HUDEP-2 (cell line): ENCODE measurements around the gene OR2C3.

Experiments
- DNase-seq, 76 experiments: peaks; one replicate each; lab custom pipeline; 2025; ENCODE audit not compliant: unreplicated experiment in 76 of 76; lab: John Stamatoyannopoulos, UW

The OR2C3 gene

DNA sequence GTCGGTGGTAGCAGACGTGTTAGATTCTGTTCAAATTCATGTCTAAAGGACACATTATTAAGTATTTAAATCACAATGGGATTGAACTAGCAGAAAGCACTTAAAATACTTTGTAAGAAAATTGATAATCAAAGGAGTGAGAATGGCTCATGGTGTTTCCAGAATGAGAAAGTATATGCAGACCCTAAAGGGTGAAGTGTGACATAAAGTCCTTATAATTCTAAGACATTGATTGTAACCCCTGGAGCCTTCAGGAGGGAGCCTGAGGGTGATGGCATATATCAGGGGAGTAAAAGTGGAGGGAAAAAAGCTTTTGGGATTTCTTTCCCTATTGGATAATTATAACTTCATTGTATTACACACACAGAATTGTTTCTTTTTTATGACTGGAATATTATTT is at the start of gene OR2C3:
TSS of gene OR2C3 (minus strand) at position 101 of the 400 bp plus-strand sequence. CDS start 3,929 bp downstream, outside the sequence.
- DNase-seq = no peak

DNA sequence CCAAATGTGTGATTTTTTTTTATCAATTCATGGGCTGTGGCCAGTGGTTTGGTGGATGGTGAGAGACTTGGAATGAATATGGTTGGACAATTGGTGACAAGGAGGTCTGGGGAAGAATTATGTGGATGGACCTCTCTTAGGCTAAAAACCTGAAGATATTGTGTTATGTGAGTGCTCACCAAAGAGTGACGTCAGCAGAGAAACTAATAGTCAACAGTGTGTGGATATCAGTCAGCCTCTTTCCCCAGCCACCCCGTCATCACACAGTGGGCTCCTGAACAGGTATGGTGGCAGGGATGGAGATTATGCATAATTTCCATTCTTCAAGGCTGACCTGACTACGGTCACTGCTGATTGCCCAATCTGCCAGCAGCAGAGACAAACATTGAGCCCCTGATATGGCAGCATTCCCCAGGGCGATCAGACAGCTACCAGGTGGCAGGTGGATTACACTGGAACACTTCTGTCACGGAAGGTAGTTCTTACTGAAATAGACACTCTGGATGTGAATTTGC is 42.8 kb upstream of the OR2C3 start:
- DNase-seq = no peak

GRCh38 chr1:247576514-247576913 is 40.3 kb upstream of the OR2C3 start:
- peak in 15 of 76 experiments; percentile 5 to 43 (median 18) for DNase-seq

DNA sequence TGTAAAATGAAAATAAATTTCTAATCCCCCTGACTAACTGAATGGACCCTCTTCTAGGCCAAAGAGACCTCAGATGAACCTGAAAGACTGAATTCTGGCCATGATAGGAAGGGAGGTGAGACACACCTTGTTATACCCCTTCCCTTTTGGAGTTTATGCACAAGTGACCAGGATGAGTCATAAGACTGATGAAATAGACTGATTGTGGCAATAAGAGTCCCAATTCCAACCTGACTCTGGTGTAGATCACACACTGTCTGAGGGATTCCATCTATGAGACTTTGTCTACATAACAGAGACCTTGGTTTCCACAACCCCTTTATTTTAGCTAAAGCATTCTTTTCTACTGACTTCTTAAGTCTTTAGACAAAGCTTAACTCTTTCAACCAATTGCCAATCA is 38.4 kb upstream of the OR2C3 start:
- DNase-seq = no peak

- no peak for DNase-seq
Observed at GRCh38 chr1:247574236-247574635, 38.0 kb upstream of the OR2C3 start.

DNA sequence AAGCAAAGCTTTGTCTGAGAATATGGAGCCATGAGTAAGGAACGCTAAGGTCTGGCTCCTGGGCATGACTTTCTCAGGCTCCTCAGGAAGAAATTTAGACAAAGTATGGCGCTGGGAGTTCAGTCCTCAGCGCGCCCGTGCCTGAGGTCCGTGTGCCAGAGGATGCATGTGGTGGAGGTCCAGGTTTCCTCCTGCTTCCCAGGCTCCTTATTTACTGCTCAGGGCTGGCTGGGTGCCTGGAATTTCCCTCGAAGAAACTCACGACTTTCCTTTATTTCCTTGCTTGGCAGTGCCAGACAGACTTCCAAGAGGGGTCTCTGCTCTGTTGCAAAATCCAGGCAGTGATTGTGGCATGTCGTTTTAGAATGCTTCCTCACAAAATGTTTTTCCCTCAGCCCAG is 26.0 kb upstream of the OR2C3 start:
- no peak for DNase-seq

- no peak for DNase-seq
Observed at GRCh38 chr1:247561711-247562110, 25.5 kb upstream of the OR2C3 start.

DNA sequence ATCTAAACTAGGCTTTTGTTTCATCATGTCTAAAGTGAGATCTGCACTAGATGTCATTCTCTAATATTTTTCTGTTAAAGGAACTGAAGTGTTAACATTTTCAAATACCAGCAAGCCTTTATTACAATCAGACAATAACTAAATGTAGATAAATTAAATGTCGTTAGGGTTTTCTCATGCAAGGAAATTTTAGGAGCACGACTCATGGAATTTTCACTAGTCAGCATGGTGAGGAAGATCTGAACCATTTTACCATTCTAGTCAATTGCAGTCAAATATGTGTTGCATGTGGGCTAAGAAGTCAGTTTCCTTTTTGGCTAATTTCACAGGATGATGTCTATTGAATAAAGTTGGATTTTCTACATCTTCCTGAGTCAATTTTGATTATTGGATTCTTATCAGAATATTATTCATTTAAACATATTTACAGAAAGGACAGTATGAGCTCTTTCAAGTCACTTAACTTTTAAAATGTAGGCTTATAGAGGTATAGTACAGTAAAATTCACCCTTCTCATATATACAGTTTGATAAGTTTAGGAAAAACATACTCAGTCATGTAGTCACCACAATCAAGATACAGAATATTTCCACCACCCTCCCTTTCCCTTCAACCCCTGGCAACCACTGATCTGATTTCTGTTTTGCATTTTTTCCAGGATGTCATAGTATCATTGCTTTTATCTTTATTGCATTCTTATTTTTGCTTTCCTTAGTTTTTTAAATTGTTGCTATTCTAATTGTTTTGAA is 21.9 kb upstream of the OR2C3 start:
- peak in 2 of 76 experiments; percentile 9 to 20 for DNase-seq

GRCh38 chr1:247552231-247552630 is 16.0 kb upstream of the OR2C3 start:
- peak in 1 of 76 experiments; percentile 1 for DNase-seq

DNA sequence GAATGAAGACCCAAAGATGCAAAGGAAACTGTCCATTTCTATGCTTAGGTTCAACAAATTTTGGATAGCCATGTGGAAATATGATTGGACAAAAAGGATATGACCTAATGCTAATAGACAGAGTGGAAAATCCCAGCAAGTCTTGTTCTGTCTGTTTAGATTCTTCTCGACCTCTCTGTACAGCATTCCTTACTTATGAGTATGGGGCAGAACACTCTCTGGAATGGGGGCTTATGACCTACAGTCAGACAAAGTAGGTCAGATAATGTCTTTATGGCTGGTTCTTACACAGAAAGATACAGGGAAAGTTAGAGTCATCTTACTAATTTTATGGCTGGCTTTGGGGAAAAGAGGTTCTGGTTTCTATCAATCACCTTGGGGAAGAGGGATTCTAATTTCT is 15.5 kb upstream of the OR2C3 start:
- no peak for DNase-seq

- peak in 42 of 76 experiments; percentile 2 to 69 (median 19) for DNase-seq
Observed at GRCh38 chr1:247548769-247549182, 12.5 kb upstream of the OR2C3 start, which contains the start of gene GCSAML. GCSAML (plus strand) TSS chr1:247549134; CDS start chr1:247549192, 58 bp downstream.

DNA sequence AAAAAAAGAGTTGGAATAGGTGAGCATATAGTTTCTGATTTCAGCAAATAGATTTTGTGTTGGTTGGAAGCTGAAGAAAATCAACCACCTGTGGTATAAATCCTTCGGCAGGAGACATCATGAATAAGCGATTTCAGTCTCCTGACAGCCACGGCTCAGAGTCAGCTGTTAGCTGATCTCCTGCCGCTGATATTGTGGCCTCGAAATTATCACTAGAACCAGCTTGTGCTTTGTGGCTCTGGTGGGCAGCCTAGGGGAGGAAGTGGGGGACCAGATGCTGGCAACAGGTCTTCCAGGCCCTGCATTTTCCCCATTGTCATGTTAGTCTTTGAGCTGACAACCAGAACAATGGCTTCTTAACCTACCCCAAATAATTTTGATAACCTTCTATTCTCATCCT is 11.9 kb upstream of the OR2C3 start:
- peak in 71 of 76 experiments; percentile 3 to 87 (median 57) for DNase-seq

- DNase-seq = no peak
Observed at GRCh38 chr1:247542811-247543210, 6.6 kb upstream of the OR2C3 start.

DNA sequence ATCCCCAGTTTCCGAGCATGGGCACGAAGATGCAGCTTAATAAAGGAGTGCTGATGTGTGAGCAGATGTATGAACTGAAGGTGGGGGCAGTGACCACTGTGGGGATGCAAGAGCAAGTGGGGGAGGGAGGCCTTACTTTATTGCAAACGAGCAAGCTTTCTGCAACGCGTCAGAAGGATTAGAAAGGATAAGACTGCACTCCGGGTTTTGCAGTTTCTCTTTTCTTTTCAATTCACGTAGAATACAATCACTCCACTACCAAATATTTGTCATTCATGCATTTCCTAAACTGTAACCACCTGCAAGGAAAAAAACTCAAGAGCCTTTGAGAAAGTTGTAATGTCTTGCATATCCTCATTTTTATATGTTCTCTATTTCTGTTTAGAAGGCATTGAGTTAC is 4.3 kb upstream of the OR2C3 start:
- no peak for DNase-seq

GRCh38 chr1:247539215-247539614 is 3.0 kb upstream of the OR2C3 start:
- no peak for DNase-seq

DNA sequence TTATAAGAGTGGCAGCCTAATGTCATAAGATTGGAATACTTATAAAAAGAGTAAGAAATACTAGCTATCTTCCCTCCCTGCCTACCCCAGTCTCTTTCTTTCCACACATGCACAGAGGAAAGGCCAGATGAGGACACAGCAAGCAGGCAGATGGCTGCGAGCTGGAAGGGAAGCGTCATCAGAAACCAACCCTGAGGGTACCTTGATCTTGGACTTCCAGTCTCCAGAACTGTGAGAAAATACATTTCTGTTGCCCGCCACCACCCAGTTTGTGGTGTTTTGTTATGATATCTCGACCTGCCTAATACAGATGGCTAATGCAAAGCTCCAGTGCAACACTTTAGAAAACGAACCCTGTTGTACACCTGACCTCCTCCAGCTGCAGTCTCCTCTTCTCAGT is 2.3 kb upstream of the OR2C3 start:
- no peak for DNase-seq

DNA sequence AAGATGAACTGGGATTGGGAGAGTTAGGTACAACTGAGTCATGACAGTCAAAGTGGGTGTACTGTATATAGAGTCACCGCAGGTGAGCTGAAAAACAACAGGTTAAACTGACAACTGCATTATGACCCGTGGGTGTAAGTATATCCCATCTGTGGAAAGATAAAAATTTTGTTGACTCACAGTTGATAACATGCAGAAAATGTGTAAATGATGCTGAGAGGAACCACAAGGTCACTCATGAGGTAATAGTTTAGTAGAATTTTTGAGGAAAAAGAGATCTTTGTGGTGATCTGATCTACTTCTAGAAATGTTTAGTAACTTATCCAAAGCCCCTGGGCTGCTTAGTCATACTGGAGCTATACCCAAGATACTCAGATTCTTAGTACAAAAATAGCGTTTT is 838 bp downstream of the OR2C3 start:
- no peak for DNase-seq

DNA sequence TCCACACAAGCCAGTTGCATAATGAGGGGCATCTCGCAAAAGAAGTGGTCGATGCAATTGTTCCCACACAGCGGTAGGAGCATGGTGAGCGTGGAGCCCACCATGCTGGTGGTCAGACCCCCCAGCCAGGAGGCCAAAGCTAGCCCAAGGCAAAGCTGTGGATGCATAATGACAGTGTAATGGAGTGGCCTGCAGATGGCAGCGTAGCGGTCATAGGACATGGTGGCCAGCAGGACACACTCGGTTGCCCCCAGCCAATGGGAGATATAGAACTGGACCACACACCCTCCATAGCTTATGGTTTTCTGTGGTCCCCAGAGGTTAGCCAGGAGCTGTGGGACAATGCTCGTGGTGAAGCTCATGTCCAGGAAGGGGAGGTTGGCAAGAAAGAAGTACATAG is 4.3 kb downstream of the OR2C3 start:
- peak in 2 of 76 experiments; percentile 1 to 6 for DNase-seq

GRCh38 chr1:247530785-247531184 is 5.5 kb downstream of the OR2C3 start:
- no peak for DNase-seq

DNA sequence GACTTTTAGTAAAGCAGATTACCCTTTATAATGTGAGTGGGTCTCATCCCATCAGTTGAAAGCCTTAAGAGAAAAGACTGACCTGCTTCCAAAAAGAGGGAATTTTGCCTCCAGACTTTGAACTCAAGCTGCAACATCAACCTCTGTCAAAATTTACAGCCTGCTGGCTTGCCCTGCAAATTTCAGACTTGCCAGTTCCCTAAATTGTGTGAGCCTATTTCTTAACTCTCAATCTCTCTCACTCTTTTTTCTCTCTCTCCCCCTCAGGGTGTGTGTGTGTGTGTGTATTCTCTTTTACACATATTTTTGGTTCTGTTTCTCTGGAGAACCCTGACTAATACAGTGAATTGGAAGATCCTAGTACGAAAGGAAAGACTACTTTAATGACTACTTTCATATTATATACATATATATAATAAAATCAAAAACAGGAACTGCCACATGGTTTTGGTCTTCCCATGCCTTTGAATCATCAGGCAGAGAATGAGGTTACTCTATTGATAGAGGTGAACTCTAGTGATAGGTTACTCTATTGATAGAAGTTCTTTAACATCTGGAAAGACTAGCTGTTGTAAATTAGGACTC is 6.4 kb downstream of the OR2C3 start:
- DNase-seq = no peak

DNA sequence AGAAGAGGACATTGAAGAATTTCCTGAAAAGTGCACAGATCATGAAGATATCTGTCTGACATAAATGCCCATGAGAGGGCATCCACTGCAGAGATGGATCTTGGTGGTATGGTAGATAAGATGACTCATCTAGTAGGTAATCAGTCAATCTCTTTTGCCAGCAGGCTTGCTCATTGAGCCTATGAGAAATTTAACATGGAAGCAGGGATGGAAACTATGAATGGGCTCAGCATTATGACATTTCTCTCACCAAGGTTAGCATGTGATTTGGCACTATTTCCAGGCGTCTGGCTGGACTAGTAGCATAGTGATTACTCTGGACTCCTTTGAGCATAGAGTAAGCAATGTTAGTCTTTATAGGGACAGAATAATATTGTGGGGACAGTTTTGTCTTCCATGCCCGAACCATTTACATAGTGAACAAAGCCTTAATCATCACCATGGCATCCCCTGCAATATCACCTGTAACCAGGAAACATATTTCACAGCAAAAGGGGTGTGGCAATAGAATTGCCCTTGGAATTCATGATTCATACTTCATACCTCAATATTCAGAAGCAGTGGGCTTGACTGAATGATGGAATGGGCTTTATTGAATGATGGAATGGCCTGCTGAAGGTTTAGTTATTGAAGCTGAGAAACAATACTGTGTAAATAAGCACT is 7.3 kb downstream of the OR2C3 start:
- DNase-seq = peak in 26 of 76 experiments; percentile 6 to 77 (median 35)
